ENCODE data around the gene ATAD3B.
A peak's percentile ranks its signal among the peaks of the same experiment; 100 is the strongest.

The ATAD3B gene, protein sequence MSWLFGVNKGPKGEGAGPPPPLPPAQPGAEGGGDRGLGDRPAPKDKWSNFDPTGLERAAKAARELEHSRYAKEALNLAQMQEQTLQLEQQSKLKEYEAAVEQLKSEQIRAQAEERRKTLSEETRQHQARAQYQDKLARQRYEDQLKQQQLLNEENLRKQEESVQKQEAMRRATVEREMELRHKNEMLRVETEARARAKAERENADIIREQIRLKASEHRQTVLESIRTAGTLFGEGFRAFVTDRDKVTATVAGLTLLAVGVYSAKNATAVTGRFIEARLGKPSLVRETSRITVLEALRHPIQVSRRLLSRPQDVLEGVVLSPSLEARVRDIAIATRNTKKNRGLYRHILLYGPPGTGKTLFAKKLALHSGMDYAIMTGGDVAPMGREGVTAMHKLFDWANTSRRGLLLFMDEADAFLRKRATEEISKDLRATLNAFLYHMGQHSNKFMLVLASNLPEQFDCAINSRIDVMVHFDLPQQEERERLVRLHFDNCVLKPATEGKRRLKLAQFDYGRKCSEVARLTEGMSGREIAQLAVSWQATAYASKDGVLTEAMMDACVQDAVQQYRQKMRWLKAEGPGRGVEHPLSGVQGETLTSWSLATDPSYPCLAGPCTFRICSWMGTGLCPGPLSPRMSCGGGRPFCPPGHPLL

DNA sequence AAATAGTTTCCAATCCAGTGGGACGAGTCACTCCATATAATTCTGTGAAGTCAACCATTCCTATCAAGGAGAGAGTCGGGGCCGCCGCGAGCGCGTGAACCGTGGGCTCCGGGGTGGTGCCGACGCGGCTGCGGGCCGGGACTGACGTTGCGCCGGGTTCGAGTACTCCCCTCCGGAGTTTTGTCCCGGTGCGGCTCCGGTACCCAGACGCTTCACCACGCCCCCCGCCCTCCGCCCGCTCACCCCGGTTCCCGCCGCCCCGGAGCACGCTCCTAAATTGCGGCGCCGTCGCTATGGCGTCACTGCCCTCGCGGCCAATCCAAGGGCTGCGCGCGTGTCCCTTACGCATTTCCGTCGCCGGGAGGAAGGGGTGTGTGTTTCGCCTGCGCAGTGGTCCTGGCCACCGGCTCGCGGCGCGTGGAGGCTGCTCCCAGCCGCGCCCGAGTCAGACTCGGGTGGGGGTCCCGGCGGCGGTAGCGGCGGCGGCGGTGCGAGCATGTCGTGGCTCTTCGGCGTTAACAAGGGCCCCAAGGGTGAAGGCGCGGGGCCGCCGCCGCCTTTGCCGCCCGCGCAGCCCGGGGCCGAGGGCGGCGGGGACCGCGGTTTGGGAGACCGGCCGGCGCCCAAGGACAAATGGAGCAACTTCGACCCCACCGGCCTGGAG, at the start of gene ATAD3B:
ATAD3B (plus strand) TSS at position 377 of the 664 bp plus-strand sequence; CDS start at position 497, 120 bp downstream.
- TF ChIP-seq, protein P1, sequence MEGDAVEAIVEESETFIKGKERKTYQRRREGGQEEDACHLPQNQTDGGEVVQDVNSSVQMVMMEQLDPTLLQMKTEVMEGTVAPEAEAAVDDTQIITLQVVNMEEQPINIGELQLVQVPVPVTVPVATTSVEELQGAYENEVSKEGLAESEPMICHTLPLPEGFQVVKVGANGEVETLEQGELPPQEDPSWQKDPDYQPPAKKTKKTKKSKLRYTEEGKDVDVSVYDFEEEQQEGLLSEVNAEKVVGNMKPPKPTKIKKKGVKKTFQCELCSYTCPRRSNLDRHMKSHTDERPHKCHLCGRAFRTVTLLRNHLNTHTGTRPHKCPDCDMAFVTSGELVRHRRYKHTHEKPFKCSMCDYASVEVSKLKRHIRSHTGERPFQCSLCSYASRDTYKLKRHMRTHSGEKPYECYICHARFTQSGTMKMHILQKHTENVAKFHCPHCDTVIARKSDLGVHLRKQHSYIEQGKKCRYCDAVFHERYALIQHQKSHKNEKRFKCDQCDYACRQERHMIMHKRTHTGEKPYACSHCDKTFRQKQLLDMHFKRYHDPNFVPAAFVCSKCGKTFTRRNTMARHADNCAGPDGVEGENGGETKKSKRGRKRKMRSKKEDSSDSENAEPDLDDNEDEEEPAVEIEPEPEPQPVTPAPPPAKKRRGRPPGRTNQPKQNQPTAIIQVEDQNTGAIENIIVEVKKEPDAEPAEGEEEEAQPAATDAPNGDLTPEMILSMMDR (IDR thresholded peaks at IDR 0.05; ENCODE audit: borderline replicate concordance, insufficient read depth, low read depth, low read length): no peak
- H3K4me3 ChIP-seq (ENCODE audit: low read depth, low read length): peak within 1 kb of the TSS; percentile 81

GRCh38 chr1:1421907-1422464, 49.6 kb upstream of the ATAD3B start:
- TF ChIP-seq, protein P1 (IDR thresholded peaks at IDR 0.05; ENCODE audit: borderline replicate concordance, insufficient read depth, low read depth, low read length): no peak
- H3K4me3 ChIP-seq (ENCODE audit: low read depth, low read length): no peak overlapping the region

DNA sequence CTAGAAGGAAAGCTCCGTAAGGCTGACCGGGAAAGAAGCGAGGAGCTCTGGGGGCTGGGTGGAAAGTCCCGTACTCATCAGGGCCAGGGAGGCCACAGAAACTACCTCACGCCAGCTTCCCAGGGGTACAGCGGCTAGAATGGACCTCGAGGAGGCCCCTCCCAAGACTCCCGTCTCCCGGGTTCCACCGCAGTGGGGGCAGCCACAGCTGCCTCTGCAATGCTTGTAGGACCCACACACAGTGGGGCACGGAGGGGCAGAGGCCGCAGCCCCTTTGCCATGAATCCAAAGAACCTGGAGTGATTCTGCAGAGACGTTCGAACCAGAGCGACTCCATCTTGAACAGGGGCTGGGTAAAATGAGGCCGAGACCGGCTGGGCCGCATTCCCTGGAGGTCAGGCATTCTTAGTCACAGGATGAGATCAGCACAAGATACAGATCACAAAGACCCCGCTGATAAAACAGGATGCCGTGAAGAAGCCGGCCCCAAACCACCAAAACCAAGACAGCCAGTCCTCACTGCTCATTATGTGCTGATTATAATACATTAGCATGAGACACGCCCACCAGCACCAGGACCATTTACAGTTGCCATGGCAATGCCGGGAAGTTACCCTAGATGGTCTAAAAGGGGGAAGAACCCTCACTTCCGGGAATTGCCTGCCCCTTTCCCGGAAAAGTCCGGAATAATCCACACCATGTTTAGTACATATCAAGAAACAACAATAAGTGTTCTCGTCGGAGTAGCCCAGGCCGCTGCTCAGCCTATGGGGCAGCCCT, 48.9 kb upstream of the ATAD3B start:
- no peak overlapping the region for H3K4me3 ChIP-seq (ENCODE audit: low read depth, low read length)
- TF ChIP-seq, protein P1 (IDR thresholded peaks at IDR 0.05; ENCODE audit: borderline replicate concordance, insufficient read depth, low read depth, low read length): no peak

GRCh38 chr1:1423245-1423597, 48.3 kb upstream of the ATAD3B start:
- no peak overlapping the region for H3K4me3 ChIP-seq (ENCODE audit: low read depth, low read length)
- TF ChIP-seq, protein P1 (IDR thresholded peaks at IDR 0.05; ENCODE audit: borderline replicate concordance, insufficient read depth, low read depth, low read length): no peak

- TF ChIP-seq, protein P1 (IDR thresholded peaks at IDR 0.05; ENCODE audit: borderline replicate concordance, insufficient read depth, low read depth, low read length): no peak
- H3K4me3 ChIP-seq (ENCODE audit: low read depth, low read length): no peak overlapping the region
Measured at GRCh38 chr1:1424707-1425106, 46.9 kb upstream of the ATAD3B start.

- no peak overlapping the region for H3K4me3 ChIP-seq (ENCODE audit: low read depth, low read length)
- TF ChIP-seq, protein P1 (IDR thresholded peaks at IDR 0.05; ENCODE audit: borderline replicate concordance, insufficient read depth, low read depth, low read length): no peak
Measured at GRCh38 chr1:1425426-1425752, 46.2 kb upstream of the ATAD3B start.

Measured in GM12875 (cell line).